GM23248 (cell line): ENCODE results near the gene GDI1. TPM values are rescaled to one million over a fixed set of nuclear protein-coding genes. Genes with fewer than 3 reads are reported as not detected.
A peak's percentile ranks its signal among the peaks of the same experiment; 100 is the strongest.

Experiments
- DNase-seq: peaks from one replicate; pipeline ENCODE4 v3.0.0-alpha.2; 2015
- H2AFZ ChIP-seq: fragments of 200-600 bp; sonication (generic); 2 replicates; pipeline ENCODE4 v1.6.1; 2016; ENCODE audit warnings: antibody characterized with exemption
- H3F3A ChIP-seq: fragments of 200-600 bp; sonication (generic); 2 replicates; pipeline ENCODE4 v1.6.1; 2016; ENCODE audit warnings: mild to moderate bottlenecking, antibody characterized with exemption, mixed run types; ENCODE audit not compliant: insufficient read depth
- H3K27ac ChIP-seq: fragments of 200-600 bp; sonication (generic); 2 replicates; pipeline ENCODE4 v1.5.1; 2016; ENCODE audit warnings: mild to moderate bottlenecking
- H3K27me3 ChIP-seq: fragments of 200-600 bp; sonication (generic); replicated peaks from 2 replicates; pipeline ENCODE4 v1.6.1; 2016; ENCODE audit warnings: mild to moderate bottlenecking; ENCODE audit not compliant: insufficient read depth
- H3K36me3 ChIP-seq: fragments of 200-600 bp; sonication (generic); 2 replicates; pipeline ENCODE4 v1.6.1; 2016; ENCODE audit warnings: low read depth, mild to moderate bottlenecking
- H3K4me1 ChIP-seq: fragments of 200-600 bp; sonication (generic); 2 replicates; pipeline ENCODE4 v1.6.1; 2016; ENCODE audit warnings: mild to moderate bottlenecking; ENCODE audit not compliant: insufficient read depth
- H3K4me2 ChIP-seq: fragments of 200-600 bp; sonication (generic); one replicate; pipeline ENCODE4 v1.6.1; 2016; ENCODE audit warnings: mild to moderate bottlenecking; ENCODE audit not compliant: unreplicated experiment
- H3K4me3 ChIP-seq: fragments of 200-600 bp; sonication (generic); 2 replicates; pipeline ENCODE4 v1.5.1; 2016; ENCODE audit warnings: mild to moderate bottlenecking
- H3K79me2 ChIP-seq: fragments of 200-600 bp; sonication (generic); 2 replicates; pipeline ENCODE4 v1.6.1; 2016; ENCODE audit warnings: mild to moderate bottlenecking; ENCODE audit not compliant: insufficient read depth
- H3K9ac ChIP-seq: fragments of 200-600 bp; sonication (generic); 2 replicates; pipeline ENCODE4 v1.6.1; 2016; ENCODE audit warnings: mild to moderate bottlenecking
- H3K9me2 ChIP-seq: fragments of 200-600 bp; sonication (generic); 2 replicates; pipeline ENCODE4 v1.6.1; 2016; ENCODE audit warnings: mixed run types, mild to moderate bottlenecking, moderate library complexity; ENCODE audit not compliant: insufficient read depth
- H3K9me3 ChIP-seq: fragments of 200-600 bp; sonication (generic); one replicate; pipeline ENCODE4 v1.6.1; 2017; ENCODE audit warnings: low read depth
- H4K20me1 ChIP-seq: fragments of 200-600 bp; sonication (generic); 2 replicates; pipeline ENCODE4 v1.6.0; 2016; ENCODE audit not compliant: insufficient read depth
- EZH2 ChIP-seq: fragments of 200-600 bp; sonication (generic); IDR thresholded peaks from 2 replicates; pipeline ENCODE4 v1.6.1; 2018; ENCODE audit warnings: antibody characterized with exemption, mild to moderate bottlenecking; ENCODE audit not compliant: insufficient read depth, poor library complexity, severe bottlenecking
- EZH2phosphoT487 ChIP-seq: fragments of 200-600 bp; sonication (generic); IDR thresholded peaks from 2 replicates; pipeline ENCODE4 v1.6.1; 2018; ENCODE audit warnings: antibody characterized with exemption, moderate library complexity, mild to moderate bottlenecking, low read depth; ENCODE audit not compliant: insufficient read depth
- whole genome bisulfite sequencing, 2 experiments: methylation state at CpG; one replicate each; pipeline ENCODE4 v1.1.6; 2015 to 2017; ENCODE audit warnings: low lambda C conversion rate in 2 of 2, low coverage in 1 of 2; ENCODE audit errors: missing lambda C conversion rate in 2 of 2; 5-methylcytosine and 5-hydroxymethylcytosine counted together
- in situ Hi-C: fragments of 300-500 bp; cut with MboI; formaldehyde crosslinking; loops from 2 replicates; pipeline ENCODE4 v1.15.0; 2020
- polyA plus RNA-seq: library from polyadenylated mRNA; unstranded; fragments of >200 nt; fragmentation: Nextera tagmentation; extraction: Ambion mirVana; gene quantifications from 2 replicates; pipeline ENCODE4 v1.2.1, GENCODE V29; 2016
- total RNA-seq: library from RNA; depleted of rRNA; stranded (reverse); fragments of >200 nt; shearing (Covaris generic); gene quantifications from 2 replicates; pipeline ENCODE4 v1.2.3, GENCODE V29; 2014

GDI1 gene
- total and polyA plus RNA-seq, 2 experiments from 2014 or later, result 87.1 to 196 TPM

- Histone ChIP-seq H3K4me3 (no peak overlapping the region), H3K9me2 (no peaks in the 10 kb centered on the region), H4K20me1 (no peaks in the 10 kb centered on the region), H3F3A (no peaks in the 10 kb centered on the region), H3K4me2 (no peak overlapping the region), H3K79me2 (peaks cover 31% of the 10 kb centered on the region), H3K27ac (no peak overlapping the region), H3K4me1 (no peaks in the 10 kb centered on the region), H3K36me3 (no peaks in the 10 kb centered on the region), H3K9ac (no peak overlapping the region), H3K9me3 (no peaks in the 10 kb centered on the region), H3K27me3 (no peaks in the 10 kb centered on the region), H2AFZ (no peak overlapping the region)
- WGBS, 2 experiments, result 91 to 98% methylated on average over 5 to 13 of the region's 13 CpGs
- in situ Hi-C loops, result no loop called here
- no peak for TF ChIP-seq EZH2phosphoT487
- TF ChIP-seq EZH2, result no peak
- no peak for DNase-seq
These were observed 9.8 kb upstream of the GDI1 start for GRCh38 chrX:154426916-154427770.

- Histone ChIP-seq H3K27me3 (no peaks in the 10 kb centered on the region), H3K9me3 (no peaks in the 10 kb centered on the region), H3K36me3 (no peaks in the 10 kb centered on the region), H3F3A (no peaks in the 10 kb centered on the region), H3K27ac (peak within 1 kb of the TSS; percentile 41; the same call in 1 of the 2 replicates), H4K20me1 (no peaks in the 10 kb centered on the region), H3K9ac (peak within 1 kb of the TSS; percentile 81), H3K4me1 (no peaks in the 10 kb centered on the region), H2AFZ (peak within 1 kb of the TSS; percentile 70), H3K9me2 (no peaks in the 10 kb centered on the region), H3K4me2 (peak within 1 kb of the TSS; percentile 79), H3K4me3 (peak within 1 kb of the TSS; percentile 74), H3K79me2 (peaks cover 31% of the 10 kb centered on the region)
- WGBS, 2 experiments, result 5 to 9% methylated on average over 30 to 32 of the region's 87 CpGs
- no peak for TF ChIP-seq EZH2
- no peak for TF ChIP-seq EZH2phosphoT487
- peak; percentile 93 for DNase-seq
- in situ Hi-C loops, result no loop called here
These were observed 8.5 kb upstream of the GDI1 start, which contains the start of gene ATP6AP1 for GRCh38 chrX:154428176-154429171. Gene ATP6AP1, plus strand, starts transcription at chrX:154428677. Its CDS starts 16 bp downstream, at chrX:154428693.

GRCh38 chrX:154429711-154430110 is 7.2 kb upstream of the GDI1 start:
- Histone ChIP-seq H3K79me2 (peaks cover 31% of the 10 kb centered on the region), H3K9me3 (no peaks in the 10 kb centered on the region), H4K20me1 (no peaks in the 10 kb centered on the region), H3K4me3 (peak overlapping the region; percentile 74), H3K27ac (no peak overlapping the region), H3K9me2 (no peaks in the 10 kb centered on the region), H3K9ac (peak overlapping the region; percentile 81; the same call in 1 of the 2 replicates), H2AFZ (no peak overlapping the region), H3K4me2 (peak overlapping the region; percentile 68), H3K27me3 (no peaks in the 10 kb centered on the region), H3F3A (no peaks in the 10 kb centered on the region), H3K36me3 (no peaks in the 10 kb centered on the region), H3K4me1 (no peaks in the 10 kb centered on the region)
- TF ChIP-seq EZH2 (no peak), EZH2phosphoT487 (no peak)
- in situ Hi-C loops, result no loop called here
- 80 to 83% methylated on average over 2 of the region's 2 CpGs for WGBS, 2 experiments
- no peak for DNase-seq

- no peak for TF ChIP-seq EZH2
- no peak for TF ChIP-seq EZH2phosphoT487
- H2AFZ ChIP-seq, result no peak overlapping the region
These were observed 6.5 kb upstream of the GDI1 start for GRCh38 chrX:154430479-154430878.

More at GRCh38 chrX:154430479-154430878, 6.5 kb upstream of the GDI1 start:
- Histone ChIP-seq H3K9me2 (no peaks in the 10 kb centered on the region), H3K4me3 (no peak overlapping the region), H3K4me1 (no peaks in the 10 kb centered on the region), H3F3A (no peaks in the 10 kb centered on the region), H3K9me3 (no peaks in the 10 kb centered on the region), H3K27me3 (no peaks in the 10 kb centered on the region), H3K79me2 (peaks cover 31% of the 10 kb centered on the region), H3K27ac (no peak overlapping the region), H4K20me1 (no peaks in the 10 kb centered on the region), H3K4me2 (no peak overlapping the region), H3K9ac (no peak overlapping the region), H3K36me3 (no peaks in the 10 kb centered on the region)
- DNase-seq, result no peak
- 75 to 84% methylated on average over 4 to 6 of the region's 6 CpGs for WGBS, 2 experiments
- in situ Hi-C loops, result no loop called here
